T-helper 2 cell (primary cell): Measurements from ENCODE around the gene TAS2R46.
"Not testable (repeated sequence)": the region's sequence is repeated elsewhere in the genome, so short reads cannot be mapped to it uniquely, and the experiment has no call there.

Source experiments
- DNase-seq, 5 experiments: peaks; one replicate each; pipeline versions ENCODE4 v3.0.0 to v3.0.0-alpha.2; 2012 to 2022
- total RNA-seq, 2 donors: gene quantifications; one replicate each; lab custom pipeline; 2026; lab: John Stamatoyannopoulos, UW

The TAS2R46 gene, protein sequence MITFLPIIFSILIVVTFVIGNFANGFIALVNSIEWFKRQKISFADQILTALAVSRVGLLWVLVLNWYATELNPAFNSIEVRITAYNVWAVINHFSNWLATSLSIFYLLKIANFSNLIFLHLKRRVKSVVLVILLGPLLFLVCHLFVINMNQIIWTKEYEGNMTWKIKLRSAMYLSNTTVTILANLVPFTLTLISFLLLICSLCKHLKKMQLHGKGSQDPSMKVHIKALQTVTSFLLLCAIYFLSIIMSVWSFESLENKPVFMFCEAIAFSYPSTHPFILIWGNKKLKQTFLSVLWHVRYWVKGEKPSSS
- total RNA-seq, result 0.31 to 0.67 reads per million in 2 donors

DNA sequence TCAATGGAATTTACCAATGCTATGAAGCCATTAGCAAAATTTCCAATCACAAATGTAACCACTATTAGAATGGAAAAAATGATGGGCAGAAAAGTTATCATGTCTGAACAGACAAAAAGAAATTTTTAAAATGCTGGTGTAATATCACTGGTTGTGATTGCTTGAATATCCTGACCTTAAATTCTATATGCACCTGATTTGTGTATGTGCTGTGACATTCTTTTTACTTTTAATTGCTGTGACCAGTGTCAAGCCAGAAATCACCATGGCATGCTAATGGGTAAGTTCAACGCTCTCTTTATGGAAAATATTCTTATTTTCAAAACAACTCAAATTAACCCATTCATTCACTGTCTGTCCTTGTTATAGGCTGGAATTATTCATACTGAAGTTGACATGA is at the start of gene TAS2R46:
Gene TAS2R46 (minus strand): TSS at position 101 of the 400 bp plus-strand sequence. CDS start 0 bp downstream, at position 101.
- not testable (repeated sequence) for DNase-seq

DNA sequence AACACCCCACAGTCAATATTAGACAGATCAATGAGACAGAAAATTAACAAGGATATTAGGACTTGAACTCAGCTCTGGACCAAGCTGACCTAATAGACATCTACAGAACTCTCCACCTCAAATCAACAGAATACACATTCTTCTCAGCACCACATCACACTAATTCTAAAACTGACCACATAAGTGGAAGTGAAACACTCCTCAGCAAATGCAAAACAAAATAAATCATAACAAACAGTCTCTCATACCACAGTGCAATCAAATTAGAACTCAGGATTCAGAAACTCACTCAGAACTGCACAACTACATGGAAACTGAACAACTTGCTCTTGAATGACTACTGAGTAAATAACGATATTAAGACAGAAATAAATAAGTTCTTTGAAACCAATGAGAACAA is 49.1 kb upstream of the TAS2R46 start:
- peak in 1 of 5 experiments; percentile 10 for DNase-seq

DNA sequence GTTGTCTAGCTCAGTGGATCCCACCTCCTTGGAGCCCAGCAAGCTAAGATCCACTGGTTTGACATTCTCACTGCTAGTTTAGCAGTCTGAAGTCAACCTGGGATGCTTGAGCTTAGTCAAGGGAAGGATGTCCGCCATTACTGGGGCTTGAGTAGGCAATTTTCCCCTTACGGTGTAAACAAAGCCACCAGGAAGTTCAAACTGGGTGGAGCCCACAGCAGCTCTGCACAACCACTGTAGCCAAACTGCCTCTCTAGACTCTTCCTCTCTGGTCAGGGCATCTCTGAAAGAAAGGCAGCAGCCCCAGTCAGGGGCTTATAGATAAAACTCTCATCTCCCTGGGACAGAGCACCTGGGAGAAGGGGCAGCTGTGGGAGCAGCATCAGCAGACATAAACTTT is 46.8 kb upstream of the TAS2R46 start:
- no peak for DNase-seq

DNA sequence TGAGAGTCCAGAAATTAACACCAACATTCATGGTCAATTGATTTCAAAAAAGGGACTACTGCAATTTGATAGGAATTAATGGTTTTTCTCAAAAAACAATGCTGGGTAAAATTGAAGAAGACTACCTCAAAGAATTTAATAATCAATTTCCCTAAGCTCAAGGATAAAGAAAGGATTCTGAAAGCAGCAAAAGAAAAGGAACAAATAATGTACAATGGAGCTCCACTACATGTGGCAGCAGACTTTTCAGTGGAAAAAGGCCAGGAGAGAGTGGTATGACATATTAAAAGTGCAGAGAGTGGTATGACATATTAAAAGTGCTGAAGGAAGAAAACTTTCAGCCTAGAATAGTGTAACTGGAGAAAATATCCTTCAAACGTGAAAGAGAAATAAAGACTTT is 45.6 kb upstream of the TAS2R46 start:
- no peak for DNase-seq

DNA sequence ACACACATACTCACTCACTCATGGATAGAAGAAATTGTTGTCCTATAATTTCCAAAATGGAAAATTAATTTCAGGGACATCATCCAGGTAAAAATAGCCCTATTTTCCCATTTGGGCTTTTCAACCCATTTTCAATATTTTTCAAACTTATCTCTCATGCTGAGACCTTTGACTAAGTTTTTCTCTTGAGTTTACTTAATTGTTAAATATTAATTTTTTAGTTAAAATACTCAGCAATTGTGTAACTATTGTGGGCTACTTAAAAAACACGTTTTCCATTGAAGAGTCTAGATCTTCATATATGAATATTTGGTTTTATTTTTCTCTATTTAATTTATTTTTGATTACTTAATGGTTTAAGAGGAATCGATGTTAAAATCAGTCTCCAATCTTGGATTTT is 44.2 kb upstream of the TAS2R46 start:
- DNase-seq, result no peak

DNA sequence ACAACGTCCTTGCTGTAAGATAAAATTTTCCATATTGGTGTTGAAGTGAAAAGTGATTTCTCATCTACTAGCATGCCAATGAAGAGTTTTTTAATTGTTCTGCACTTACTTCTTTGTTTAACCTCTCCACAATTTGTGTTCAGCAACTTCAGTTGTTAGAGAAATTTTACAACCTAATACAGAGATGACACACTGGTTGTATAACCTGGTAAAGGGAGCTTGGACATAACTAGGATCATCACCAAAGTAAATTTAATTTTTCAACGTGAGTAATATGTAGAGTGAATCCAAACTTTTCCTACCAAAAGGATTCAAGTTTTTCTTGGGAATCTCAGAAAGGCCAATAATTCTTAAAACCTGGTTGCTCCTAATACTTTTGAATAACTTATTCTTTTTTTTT is 43.5 kb upstream of the TAS2R46 start:
- no peak for DNase-seq

DNA sequence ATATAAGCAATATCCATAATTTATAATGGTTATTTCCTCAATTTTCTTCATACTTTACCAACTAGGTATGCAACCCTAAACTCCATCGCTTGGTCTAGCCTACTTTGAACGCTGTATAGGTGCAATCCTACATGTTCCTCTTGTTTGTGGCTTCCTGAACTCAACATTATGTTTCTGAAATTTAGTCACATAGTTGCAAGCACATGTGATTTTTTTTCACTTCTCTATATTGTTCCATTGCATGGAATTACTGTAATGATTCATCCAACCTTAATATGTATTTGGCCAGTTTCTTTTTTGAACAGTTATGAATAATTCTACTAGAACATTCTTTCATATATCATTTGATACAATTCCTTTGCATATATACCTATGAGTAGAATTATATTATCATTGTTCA is 32.8 kb upstream of the TAS2R46 start:
- not testable (repeated sequence) for DNase-seq

DNA sequence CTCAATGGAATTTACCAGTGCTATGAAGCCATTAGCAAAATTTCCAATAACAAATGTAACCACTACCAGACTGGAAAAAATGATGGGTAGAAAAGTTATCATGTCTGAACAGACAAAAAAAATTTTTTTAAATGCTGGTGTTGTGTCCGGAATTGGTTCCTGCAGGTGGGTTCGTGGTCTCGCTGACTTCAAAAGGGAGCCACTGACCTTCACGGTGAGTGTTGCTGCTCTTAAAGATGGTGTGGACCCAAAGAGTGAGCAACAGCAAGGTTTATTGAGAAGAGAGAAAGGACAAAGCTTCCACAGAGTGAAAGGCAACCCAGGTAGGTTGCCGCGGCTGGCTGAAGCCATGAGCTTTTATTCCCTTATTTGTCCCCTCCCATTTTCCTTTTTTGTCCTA is 30.0 kb upstream of the TAS2R46 start, which contains the start of gene TAS2R43:
Gene TAS2R43 (minus strand): TSS at position 186 of the 400 bp plus-strand sequence. CDS start 84 bp downstream, at position 102.
- no peak for DNase-seq

DNA sequence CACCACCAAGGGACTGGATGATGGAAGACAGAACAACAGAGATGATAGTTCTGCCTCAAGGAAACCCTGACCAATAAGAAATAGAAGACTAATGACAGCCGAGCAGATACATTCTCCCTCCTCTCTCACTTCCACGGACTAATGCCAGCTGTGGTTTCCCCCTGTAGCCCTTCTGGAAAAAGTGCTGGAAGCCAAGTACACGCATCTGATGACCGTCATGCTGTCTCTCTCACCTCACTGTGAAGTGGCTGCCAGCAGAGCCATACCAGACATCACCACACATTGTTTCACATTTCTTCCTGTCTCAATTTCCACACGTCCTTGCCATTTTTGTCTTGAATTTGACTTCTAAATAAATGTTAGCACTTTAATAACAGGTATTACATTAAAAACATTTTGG is 27.2 kb upstream of the TAS2R46 start:
- no peak for DNase-seq

DNA sequence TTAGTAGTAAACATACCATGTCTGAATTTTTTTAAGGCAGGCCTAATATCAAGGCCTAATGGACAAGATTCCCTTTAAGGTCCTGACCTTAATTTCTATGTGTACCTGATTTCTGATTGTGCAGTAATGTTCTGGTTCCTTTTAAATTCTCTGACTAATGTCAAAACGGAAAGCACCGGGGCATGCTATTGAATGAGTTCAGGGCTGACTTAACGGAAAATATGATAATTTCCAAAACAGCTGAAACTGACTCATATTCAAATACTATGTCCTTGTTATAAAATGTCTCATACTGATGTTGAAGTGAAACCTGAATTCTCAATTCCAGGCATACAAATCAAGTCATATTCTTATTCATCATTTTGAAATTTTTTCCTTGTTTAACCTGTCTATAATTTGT is 23.3 kb upstream of the TAS2R46 start:
- DNase-seq, result peak in 1 of 5 experiments; percentile 58

DNA sequence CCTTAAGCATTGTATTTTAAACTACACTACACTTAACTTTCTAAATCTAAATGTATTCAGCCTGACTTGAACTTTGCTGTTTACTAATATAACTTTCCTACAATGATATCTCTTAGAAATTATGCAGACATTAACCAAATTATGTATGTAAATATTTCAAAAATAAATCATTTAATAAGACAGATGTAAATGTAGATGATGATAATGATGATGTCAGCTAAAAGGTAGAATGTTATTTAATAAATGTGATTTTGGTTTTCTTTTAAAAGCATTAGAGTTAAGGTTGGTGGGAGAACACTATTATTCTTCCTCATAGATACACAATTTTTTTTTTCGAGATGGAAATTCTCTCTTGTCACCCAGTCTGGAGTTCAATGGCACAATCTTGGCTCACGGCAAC is 19.9 kb upstream of the TAS2R46 start:
- no peak for DNase-seq

DNA sequence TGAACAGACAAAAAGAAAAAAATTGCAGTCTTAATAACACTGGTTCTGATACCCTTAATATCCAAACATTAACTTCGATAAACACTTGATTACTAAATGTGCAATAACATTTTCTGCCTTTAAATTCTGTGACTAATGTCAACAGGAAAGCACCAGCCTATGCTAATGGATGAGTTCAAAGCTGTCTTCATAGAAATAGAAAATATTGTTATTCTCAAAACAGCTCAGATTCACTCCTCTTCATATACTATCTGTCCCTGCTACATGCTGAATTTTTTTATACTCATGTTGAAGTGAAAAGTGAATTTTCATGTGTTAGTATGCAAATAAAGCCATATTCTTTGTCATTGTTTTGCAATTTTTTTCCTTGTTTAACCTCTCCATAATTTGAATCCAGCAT is 16.2 kb upstream of the TAS2R46 start:
- DNase-seq, result no peak

DNA sequence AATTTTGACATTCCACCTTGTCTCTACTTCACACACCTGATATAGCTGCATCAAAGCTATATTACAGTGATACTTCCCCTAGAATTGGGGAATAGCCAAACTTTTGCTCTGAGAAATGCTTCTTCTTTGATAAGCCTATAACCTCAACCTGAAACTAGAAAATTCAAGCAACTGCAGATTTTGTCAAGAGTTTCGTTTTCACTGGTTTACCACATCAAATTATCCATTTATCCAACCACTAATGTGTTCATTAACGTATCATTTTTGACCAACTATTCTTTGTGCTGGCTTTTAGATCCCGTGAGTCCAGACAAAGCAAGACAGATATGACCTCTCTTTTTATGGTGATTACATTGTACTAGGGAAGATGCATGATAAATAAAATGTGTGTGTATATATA is 13.5 kb upstream of the TAS2R46 start:
- DNase-seq, result peak in 1 of 5 experiments; percentile 31

DNA sequence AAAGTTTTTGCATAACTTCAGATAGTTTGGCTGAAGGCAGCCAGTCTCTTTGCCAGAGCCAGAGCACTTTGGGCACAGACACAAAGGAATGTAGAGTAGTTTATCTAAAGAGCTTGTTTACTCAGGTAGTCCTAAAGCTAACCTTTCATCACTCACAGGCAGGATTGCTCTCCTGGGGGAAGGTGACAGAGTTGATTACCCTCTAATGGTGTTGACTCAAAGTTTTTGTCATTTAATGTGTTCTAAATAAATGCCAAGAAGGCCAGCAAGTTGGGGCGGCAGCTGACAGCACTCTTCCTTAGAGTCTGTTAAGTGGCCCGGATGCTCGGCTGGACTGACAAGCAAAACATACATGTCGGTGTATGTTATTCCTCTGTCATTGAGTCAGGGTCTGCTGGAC is 9.3 kb upstream of the TAS2R46 start:
- no peak for DNase-seq

DNA sequence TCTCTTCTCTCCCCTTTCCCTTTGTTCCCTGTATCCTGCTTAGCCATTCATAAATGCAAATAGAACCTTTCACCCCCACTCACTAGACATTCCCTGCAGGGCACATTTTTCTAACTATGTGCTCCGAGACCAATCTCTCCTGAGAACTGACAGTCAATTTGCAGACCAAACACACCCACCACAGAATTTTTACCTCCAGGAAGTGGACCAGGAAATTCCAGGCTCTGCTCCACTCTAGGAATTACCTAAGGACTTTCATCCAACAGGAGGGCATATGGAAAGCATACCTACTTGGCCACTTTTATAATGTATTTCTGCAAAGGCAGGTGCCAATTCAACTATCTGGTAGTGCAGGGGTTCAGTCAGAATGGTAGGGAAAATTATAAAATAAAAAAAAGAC is 8.9 kb upstream of the TAS2R46 start:
- no peak for DNase-seq

DNA sequence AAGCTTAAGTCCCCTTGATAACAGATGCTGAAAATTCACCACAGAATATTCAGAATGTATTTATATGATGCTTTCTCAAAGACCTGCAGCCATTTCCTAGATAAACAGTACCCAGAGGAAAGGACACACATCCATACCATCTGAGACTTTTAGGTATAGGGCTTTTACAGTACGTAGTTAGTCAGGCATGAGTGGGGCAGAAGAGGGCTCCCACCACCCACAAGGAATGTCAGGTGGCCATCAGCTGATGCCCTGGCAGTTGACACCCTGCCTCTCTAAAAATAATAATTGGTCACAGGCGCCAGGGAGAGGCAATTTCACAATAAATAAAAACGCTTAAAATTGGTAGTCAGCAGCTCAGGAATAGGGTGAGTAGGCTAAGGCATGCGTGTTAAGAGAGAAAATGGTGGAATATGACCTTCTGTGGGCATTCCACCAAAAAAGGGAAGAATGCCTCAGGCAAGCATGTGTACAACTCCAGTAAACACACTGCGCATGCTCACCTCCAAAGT is 7.8 kb upstream of the TAS2R46 start:
- DNase-seq, result no peak

DNA sequence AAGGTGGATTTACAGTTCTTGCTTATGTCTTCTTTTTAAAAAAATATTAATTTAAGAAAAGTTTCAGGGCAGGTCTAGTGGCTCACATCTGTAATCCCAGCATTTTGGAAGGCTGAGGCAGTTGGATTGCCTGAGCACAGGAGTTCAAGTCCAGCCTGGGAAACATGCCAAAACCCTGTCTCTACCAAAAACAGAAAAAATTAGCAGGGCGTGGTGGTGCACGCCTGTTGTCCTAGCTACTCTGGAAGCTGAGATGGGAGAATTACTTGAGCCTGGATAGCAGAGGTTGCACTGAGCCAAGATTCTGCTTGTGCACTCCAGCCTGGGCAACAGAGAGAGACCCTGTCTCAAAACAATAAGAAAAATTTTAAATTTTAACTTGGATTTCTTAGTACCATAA is 5.4 kb upstream of the TAS2R46 start:
- DNase-seq, result no peak

DNA sequence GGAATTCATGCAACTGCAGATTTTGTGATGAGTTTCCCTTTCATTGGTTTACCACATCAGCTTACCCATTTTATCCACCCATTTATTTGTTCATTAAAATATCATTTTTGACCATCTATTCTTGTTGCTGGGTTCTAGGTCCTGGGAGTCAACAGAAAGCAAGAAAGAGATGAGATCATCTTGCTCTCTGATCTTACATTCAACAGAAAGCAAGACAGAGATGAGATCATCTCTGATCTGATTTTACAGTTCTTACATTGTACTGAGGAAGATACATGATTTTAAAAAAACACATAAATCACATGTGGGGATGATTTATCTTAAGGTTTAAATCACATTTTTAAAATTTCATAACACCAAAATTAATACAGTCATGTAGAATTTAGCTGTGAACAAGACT is 2.3 kb downstream of the TAS2R46 start:
- no peak for DNase-seq

DNA sequence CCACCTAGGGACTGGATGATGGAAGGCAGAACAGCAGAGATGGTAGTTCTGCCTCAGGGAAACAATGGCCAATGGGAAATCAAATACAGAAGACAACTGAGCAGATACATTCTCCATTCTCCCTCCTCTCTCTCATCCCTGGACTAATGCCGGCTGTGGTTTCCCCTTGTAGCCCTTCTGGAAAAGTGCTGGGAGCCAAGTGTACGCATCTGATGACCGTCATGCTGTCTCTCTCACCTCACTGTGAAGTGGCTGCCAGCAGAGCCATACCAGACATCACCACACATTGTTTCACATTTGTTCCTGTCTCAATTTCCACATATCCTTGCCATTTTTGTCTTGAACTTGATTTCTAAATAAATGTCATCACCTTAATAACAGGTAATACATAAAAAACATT is 3.1 kb downstream of the TAS2R46 start:
- no peak for DNase-seq

DNA sequence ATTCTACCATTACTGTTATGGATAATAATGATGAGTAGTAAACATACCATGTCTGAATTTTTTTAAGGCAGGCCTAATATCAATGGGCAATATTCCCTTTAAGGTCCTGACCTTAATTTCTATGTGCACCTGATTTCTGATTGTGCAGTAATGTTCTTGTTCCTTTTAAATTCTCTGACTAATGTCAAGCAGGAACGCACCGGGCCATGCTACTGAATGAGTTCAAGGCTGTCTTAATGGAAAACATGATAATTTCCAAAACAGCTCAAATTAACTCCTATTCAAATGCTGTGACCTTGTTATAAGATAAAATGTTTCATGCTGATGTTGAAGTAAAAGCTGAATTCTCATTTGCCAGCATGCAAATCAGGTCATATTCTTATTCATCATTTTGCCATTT is 6.8 kb downstream of the TAS2R46 start:
- DNase-seq, result no peak

DNA sequence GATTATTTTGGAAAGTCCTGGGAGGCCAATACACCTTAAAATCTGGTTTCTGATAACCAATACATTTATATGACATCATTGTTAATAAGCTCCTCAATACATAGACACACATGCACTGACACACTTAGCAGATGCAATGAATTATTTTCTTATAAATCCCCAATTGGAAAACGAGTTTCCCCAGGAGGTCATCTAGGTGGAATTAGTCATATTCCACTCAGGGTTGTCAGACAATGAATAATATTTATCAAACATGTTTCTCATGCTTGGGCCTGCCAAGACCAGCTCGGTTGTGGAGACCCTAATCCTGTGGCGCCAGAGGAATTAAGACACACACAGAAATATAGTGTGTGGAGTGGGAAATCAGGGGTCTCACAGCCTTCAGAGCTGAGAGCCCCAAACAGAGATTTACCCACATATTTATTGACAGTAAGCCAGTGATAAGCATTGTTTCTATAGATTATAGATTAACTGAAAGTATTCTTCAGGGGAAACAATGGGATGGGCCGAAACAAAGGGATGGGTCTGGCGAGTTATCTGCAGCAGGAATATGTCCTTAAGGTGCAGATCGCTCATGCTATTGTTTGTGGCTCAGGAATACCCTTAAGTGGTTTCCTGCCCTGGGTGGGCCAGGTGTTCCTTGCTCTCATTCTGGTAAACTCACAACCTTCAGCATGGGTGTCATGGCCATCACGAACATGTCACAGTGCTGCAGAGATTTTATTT is 12.1 kb downstream of the TAS2R46 start:
- not testable (repeated sequence) for DNase-seq

DNA sequence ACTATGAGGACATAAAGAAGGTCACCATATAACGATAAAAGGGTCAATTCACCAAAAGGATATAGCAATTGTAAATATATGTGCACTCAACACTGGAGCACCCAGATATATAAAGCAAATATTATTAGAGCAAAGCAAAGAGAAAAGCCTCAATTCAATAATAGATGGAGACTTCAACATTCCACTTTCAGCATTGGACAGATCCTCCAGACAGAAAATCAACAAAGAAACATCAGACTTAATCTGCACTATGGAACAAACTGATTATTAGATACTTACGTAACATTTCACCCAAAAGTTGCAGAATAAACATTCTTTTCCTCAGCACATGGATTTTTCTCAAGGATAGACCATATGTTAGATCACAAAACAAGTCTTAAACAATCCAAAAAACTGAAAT is 20.7 kb downstream of the TAS2R46 start:
- DNase-seq, result not testable (repeated sequence)

DNA sequence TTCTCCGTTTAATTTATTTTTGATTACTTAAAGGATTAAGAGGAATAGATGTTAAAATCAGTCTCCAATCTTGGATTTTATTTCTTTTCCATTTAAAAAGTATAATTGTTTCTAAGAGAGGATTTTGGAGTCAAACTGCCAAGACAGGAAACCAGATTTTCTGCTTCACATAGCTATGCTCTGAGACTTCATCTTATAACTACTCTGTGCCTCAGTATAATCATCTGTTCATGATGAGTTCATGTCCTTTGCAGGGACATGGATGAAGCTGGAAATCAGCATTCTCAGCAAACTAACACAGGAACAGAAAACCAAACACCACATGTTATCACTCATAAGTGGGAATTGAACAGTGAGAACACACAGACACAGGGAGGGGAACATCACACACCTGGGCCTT is 21.9 kb downstream of the TAS2R46 start:
- no peak for DNase-seq

DNA sequence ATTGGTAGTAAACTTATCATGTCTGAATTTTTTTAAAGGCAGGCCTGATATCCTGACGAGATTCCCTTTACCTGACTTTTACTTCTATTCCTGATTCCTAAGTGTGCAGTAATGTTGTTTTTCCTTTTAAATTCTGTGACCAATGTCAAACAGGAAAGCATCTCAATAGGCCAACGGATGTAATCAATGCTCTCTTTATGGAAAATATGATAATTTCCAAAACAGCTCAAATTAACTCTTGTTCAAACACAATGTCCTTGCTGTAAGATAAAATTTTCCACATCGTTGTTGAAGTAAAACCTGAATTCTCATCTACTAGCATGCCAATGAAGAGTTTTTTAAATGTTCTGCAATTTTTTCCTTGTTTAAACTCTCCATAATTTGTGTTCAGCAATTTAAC is 22.9 kb downstream of the TAS2R46 start:
- DNase-seq, result no peak
